Tibial nerve (tissue), 4 donors: ENCODE results near the gene CLCN2.

Experiments used
- CTCF ChIP-seq, 5 experiments: fragments of 200-600 bp in 3 of 5; fragments of 450-650 bp in 2 of 5; sonication (generic) in 3 of 5; IDR thresholded peaks; one replicate each; pipeline ENCODE4 v1.5.1; 2016 to 2019; ENCODE audit warnings: antibody characterized with exemption in 5 of 5, mild to moderate bottlenecking in 3 of 5, moderate library complexity in 2 of 5
- EP300 ChIP-seq, 2 donors: sonication (generic); formaldehyde crosslinking; IDR thresholded peaks; one replicate each; pipeline ENCODE4 v1.6.1; 2017; ENCODE audit warnings: antibody characterized with exemption in 2 of 2, mild to moderate bottlenecking in 1 of 2
- POLR2A ChIP-seq, 2 donors: fragments of 450-650 bp; IDR thresholded peaks; one replicate each; pipeline ENCODE4 v1.6.1; 2017; ENCODE audit warnings: antibody characterized with exemption in 2 of 2, mild to moderate bottlenecking in 2 of 2, moderate library complexity in 2 of 2

DNA sequence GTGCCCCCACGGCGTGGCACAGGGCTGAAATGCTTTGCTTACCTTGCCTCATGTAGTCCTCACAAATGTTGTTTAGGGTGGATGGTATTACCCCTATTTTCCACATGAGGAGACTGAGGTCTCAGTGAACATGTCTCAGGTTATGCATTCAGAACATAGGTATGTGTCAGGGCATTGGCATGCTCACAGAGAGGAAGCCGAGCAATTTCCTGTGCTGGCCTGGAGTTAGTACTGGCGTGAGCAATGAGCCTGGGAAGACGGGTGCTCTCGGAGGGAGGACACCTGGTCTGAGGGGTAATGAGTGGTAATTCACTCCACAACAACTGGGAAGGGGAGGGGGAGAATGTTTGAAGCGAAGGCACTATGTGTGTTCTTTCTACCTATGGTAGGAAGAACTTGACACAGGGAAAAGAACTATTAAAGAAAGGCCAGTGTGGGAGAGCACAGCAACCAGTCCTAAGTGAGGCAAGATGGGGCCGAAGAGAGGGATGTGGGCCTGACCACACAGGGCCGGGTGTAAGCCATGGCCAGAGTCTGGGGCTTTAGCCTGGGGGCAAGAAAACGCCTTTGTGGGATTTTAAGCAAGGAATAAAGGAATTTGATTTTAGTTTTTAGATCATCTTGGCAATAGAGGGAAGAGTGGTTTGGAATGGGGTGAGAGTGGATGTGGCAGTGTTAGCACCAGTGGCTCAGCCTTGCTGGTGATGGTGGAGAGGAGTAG is 28.9 kb downstream of the CLCN2 start:
- no peak for TF ChIP-seq CTCF (IDR thresholded peaks at IDR 0.05)
- TF ChIP-seq EP300 (IDR thresholded peaks at IDR 0.05): peak in 1 of 2 donors; percentile 11
- no peak for TF ChIP-seq POLR2A (IDR thresholded peaks at IDR 0.05)
